Psoas muscle (tissue), 8 donors: ENCODE measurements around the gene TMEM184B. TPM values are rescaled to one million over a fixed set of nuclear protein-coding genes. Genes with fewer than 3 reads are reported as not detected.

ENCODE experiments used
- ATAC-seq, 4 donors: fragments of 200-7000 bp; cut with Tn5 transposase; one replicate each; pipeline ENCODE4 v1.9.1; 2020; ENCODE audit warnings: moderate library complexity in 3 of 4, mild to moderate bottlenecking in 2 of 4
- DNase-seq, 2 donors: peaks; one replicate each; pipeline ENCODE4 v3.0.0-alpha.2; 2020
- H3K27ac ChIP-seq: fragments of 200-600 bp; one replicate; pipeline ENCODE4 v1.8.0; 2022
- H3K27me3 ChIP-seq, 3 donors: fragments of 200-600 bp in 1 of 3; one replicate each; pipeline versions ENCODE4 v1.6.1 to v1.8.0; 2013 to 2022; ENCODE audit warnings: low read length in 2 of 3, mild to moderate bottlenecking in 2 of 3, moderate library complexity in 1 of 3; ENCODE audit not compliant: insufficient read depth in 3 of 3
- H3K36me3 ChIP-seq, 2 donors: fragments of 200-600 bp in 1 of 2; one replicate each; pipeline versions ENCODE4 v1.6.1 to v1.8.0; 2013 to 2022; ENCODE audit warnings: low read depth in 1 of 2, mild to moderate bottlenecking in 1 of 2, moderate library complexity in 1 of 2; ENCODE audit not compliant: insufficient read depth in 1 of 2
- H3K4me1 ChIP-seq: fragments of 200-600 bp; one replicate; pipeline ENCODE4 v1.8.0; 2022
- H3K4me3 ChIP-seq: fragments of 200-600 bp; one replicate; pipeline ENCODE4 v1.8.0; 2022; ENCODE audit warnings: mild to moderate bottlenecking
- H3K9me3 ChIP-seq: fragments of 200-600 bp; one replicate; pipeline ENCODE4 v1.8.0; 2022
- WGBS, 3 donors: extraction: QIAGEN DNeasy Blood & Tissue Kit; methylation state at CpG; one replicate each; pipeline versions ENCODE4 v1.1.6 to v1.1.7; 2013; 5-methylcytosine and 5-hydroxymethylcytosine counted together
- intact Hi-C, 2 donors: fragments of 100-400 bp; cut with DNase I; formaldehyde crosslinking; loops; one replicate each; pipeline versions ENCODE4 v1.11.0 to v1.14.2; 2022
- polyA plus RNA-seq, 3 donors: library from polyadenylated mRNA; stranded (reverse); fragments of 200-250 nt; gene quantifications; one replicate each; pipeline ENCODE4 v1.2.3, GENCODE V29; 2013
- total RNA-seq, 4 donors: library from RNA; stranded (reverse); fragmentation: NEBNext Ultra II Directional in 2 of 4; extraction: Animal tissue kit (Norgen Biotek cat#: 25700) in 2 of 4; gene quantifications; one replicate each; pipeline versions ENCODE4 v1.2.1 to v1.2.4, GENCODE V29; 2021 to 2023
- TF ChIP-seq, protein P1 (sequence below): fragments of 200-600 bp; IDR thresholded peaks from one replicate; pipeline ENCODE4 v1.8.0; 2022; ENCODE audit warnings: antibody characterized with exemption
- donor health status: healthy with polysubstance abuse.
- donor health status: DM: no; HTN: no; CAD: no; lungs with moderate emphysema.
- donor health status: Bipolar disorder and iron deficiency.
- donor health status: healthy.
- donor health status: DM: yes; HTN: yes; CAD: no.
- donor health status: DM: no; HTN: no; CAD: no.
- donor health status: DM: no; HTN: no; CAD: no.
- donor health status: DM: yes; HTN: yes; CAD: no.

The TMEM184B gene
- total and polyA plus RNA-seq, 7 donors: 13.6 to 40.3 (median 26.4) TPM

DNA sequence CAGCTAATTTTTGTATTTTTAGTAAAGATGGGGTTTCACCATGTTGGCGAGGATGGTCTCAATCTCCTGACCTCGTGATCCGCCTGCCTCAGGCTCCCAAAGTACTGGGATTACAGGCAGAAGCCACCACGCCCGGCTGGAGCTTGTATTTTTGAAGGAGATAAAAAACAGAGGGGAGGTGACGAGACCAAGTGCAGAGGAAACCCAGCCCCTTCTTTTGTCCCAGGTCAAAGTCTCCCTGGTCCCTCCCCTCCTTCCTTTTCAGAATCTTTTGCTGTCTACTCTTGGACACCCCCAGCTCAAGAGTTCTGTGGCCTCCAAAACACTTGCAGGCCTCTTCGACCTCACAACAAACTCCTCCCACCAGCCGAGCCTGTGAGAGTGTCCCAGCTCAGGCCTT, 12.2 kb upstream of the TMEM184B start:
- no peak overlapping the region for H3K4me3 ChIP-seq
- no peak overlapping the region for H3K27ac ChIP-seq
- intact Hi-C loops: no loop called here
- ATAC-seq (no peak), DNase-seq (no peak)
- TF ChIP-seq, protein P1, sequence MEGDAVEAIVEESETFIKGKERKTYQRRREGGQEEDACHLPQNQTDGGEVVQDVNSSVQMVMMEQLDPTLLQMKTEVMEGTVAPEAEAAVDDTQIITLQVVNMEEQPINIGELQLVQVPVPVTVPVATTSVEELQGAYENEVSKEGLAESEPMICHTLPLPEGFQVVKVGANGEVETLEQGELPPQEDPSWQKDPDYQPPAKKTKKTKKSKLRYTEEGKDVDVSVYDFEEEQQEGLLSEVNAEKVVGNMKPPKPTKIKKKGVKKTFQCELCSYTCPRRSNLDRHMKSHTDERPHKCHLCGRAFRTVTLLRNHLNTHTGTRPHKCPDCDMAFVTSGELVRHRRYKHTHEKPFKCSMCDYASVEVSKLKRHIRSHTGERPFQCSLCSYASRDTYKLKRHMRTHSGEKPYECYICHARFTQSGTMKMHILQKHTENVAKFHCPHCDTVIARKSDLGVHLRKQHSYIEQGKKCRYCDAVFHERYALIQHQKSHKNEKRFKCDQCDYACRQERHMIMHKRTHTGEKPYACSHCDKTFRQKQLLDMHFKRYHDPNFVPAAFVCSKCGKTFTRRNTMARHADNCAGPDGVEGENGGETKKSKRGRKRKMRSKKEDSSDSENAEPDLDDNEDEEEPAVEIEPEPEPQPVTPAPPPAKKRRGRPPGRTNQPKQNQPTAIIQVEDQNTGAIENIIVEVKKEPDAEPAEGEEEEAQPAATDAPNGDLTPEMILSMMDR: no peak
- 71 to 76% (median 75%) methylated on average over 8 of the region's 8 CpGs for WGBS, 3 donors
- no peaks in the 10 kb centered on the region for H3K4me1 ChIP-seq
- H3K27me3 ChIP-seq: no peaks in the 10 kb centered on the region
- H3K9me3 ChIP-seq: no peaks in the 10 kb centered on the region
- peaks cover 0 to 11% of the 10 kb centered on the region in 2 donors for H3K36me3 ChIP-seq

DNA sequence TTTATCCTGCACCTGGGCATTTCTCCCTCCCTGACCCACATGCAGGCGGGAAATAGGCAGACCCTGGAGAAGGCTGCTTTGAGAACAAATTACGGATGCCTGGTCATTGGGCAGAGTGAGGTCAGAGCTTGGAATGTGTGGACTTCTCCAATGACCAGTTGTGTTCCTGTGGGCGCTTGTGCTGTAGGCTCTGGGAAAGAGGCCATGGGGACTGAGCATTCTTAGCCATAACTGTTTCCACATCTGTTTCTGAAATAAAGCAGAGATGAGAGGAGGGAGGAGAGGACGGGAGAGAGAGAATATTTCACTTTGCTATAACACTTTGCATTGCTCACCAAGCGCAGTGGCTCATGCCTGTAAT, 11.2 kb upstream of the TMEM184B start:
- H3K4me1 ChIP-seq: no peaks in the 10 kb centered on the region
- no peak overlapping the region for H3K4me3 ChIP-seq
- TF ChIP-seq, protein P1: no peak
- H3K9me3 ChIP-seq: no peaks in the 10 kb centered on the region
- intact Hi-C loops: no loop called here
- H3K27me3 ChIP-seq: no peaks in the 10 kb centered on the region
- WGBS, 3 donors: 54 to 68% (median 59%) methylated on average over 5 of the region's 5 CpGs
- no peak for DNase-seq
- peak overlapping the region; percentile 58 for H3K27ac ChIP-seq
- peaks cover 0 to 6% of the 10 kb centered on the region in 2 donors for H3K36me3 ChIP-seq
- ATAC-seq: peak; percentile 63 to 76 (median 70)

DNA sequence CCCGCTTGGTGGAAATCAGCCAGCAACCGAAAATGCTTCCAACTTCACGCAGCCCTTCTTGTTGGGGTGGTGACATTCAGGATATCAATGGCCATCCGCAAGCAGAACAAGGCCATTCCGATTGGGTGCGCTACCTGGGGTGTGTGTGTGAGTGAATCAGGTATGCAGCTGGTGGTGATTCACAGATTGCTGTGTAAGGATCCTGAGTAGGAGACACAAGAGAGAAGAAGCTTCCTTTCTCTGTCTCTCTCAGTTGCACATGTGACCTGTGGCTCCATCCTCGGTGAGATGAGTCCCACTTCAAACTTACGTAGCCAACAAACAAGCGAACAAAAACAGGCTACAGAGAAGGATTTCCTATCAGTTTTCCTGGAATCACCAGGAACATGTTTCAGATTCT, 9.6 kb upstream of the TMEM184B start:
- no peak overlapping the region for H3K4me3 ChIP-seq

DNA sequence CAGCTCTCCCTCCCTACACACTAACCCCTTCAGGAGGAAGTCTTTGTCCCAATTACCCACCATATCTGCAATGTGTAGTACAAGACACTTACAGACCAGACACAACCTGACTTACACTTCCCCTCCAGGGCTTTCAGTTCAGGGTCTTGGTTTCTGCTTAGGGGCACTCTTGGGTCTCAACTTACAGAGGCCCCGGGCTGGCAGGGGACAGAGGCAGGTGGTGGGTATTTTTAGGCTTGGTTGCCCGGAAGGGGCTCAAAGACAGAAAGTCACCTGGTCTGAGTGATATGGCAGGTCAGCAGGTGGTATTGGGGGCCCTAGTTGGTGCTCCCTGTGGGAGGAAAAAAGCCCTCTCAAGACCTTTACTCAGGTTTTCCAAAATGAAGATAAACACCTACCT, 3.4 kb upstream of the TMEM184B start:
- Histone ChIP-seq H3K27ac (peak overlapping the region; percentile 38), H3K4me3 (peak overlapping the region; percentile 20), H3K9me3 (no peaks in the 10 kb centered on the region), H3K27me3 (no peaks in the 10 kb centered on the region), H3K36me3 (no peaks in the 10 kb centered on the region), H3K4me1 (peaks cover 28% of the 10 kb centered on the region)
- 22 to 44% (median 23%) methylated on average over 2 of the region's 2 CpGs for WGBS, 3 donors
- intact Hi-C loops: no loop called here
- TF ChIP-seq, protein P1: no peak
- DNase-seq (no peak), ATAC-seq (peak in 2 of 4 donors; percentile 43 to 61)

More for the DNA sequence above, 9.6 kb upstream of the TMEM184B start:
- Histone ChIP-seq H3K4me1 (no peaks in the 10 kb centered on the region), H3K9me3 (no peaks in the 10 kb centered on the region), H3K36me3 (no peaks in the 10 kb centered on the region), H3K27me3 (no peaks in the 10 kb centered on the region), H3K27ac (no peak overlapping the region)
- ATAC-seq (no peak), DNase-seq (no peak)
- intact Hi-C loops: no loop called here
- TF ChIP-seq, protein P1: no peak
- 83 to 87% (median 85%) methylated on average over 9 of the region's 9 CpGs for WGBS, 3 donors

DNA sequence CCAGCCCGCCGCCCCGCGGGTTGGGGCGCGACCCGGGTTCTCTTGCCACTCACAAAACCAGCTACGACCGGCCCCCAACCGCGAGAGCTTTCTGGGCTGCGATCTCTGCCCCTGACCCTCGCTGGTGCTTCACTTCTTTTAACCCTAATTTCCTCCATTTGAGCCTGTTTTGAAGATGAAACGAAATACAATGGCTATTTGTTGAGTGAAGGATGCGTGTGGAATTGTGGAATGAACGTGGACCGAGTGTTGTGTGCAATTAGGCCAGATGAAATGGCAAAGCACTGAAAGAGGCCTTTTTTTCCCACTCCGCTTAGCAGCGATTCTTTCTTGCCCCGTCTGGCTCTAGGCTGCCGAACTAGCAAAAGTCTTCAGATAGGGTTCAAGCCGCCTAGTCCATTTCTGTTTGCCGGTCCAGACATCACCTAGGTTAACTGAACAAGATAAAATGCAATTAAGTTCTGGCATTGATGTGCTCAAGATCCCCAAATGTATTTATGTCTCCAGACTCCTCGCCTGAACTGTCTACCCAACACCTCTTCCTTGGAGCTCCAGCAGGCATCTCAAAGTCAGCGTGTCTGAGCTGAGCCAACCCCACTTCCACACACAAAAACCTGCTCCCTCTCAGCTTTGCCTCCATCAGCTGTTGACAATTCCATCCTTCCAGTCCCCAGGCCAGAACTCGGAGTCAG, 471 bp upstream of the TMEM184B start:
- ATAC-seq (peak in 2 of 4 donors; percentile 27 to 41), DNase-seq (no peak)
- no peaks in the 10 kb centered on the region for H3K36me3 ChIP-seq
- peak overlapping the region; percentile 87 for H3K27ac ChIP-seq
- TF ChIP-seq, protein P1: no peak
- peak overlapping the region; percentile 90 for H3K4me3 ChIP-seq
- H3K4me1 ChIP-seq: peaks cover 41% of the 10 kb centered on the region
- intact Hi-C loops: loop anchor here in 1 of 2 donors (5.0 kb wide), 1 partner anchor 44 kb away; the partner anchor contains the start of gene CSNK1E
- 4 to 11% (median 5%) methylated on average over 26 of the region's 26 CpGs for WGBS, 3 donors
- H3K9me3 ChIP-seq: no peaks in the 10 kb centered on the region
- no peaks in the 10 kb centered on the region for H3K27me3 ChIP-seq
